K562 (cell line): ENCODE data around the gene TTC38. TPM values are rescaled to one million over a fixed set of nuclear protein-coding genes. Genes with fewer than 3 reads are reported as not detected.

Experiments
- CREB3 ChIP-seq: fragments of 450-650 bp; conservative IDR thresholded peaks from 2 replicates; pipeline ENCODE4 v1.6.1; 2016; ENCODE audit warnings: missing genetic modification characterization, low read depth, mild to moderate bottlenecking, missing compliant biosample characterization, moderate library complexity
- ILF3 ChIP-seq: fragments of 450-650 bp; IDR thresholded peaks from 2 replicates; pipeline ENCODE4 v1.6.1; 2018; ENCODE audit warnings: antibody characterized with exemption, mild to moderate bottlenecking, moderate library complexity, borderline replicate concordance
- NCOR1 ChIP-seq: fragments of 450-650 bp; IDR thresholded peaks from 2 replicates; pipeline ENCODE4 v1.6.1; 2016; ENCODE audit warnings: mild to moderate bottlenecking, moderate library complexity
- NR3C1 ChIP-seq: sonication (generic); formaldehyde crosslinking; IDR thresholded peaks from 2 replicates; pipeline ENCODE4 v1.8.1; 2022; ENCODE audit warnings: missing genetic modification reagents
- RBBP5 ChIP-seq: fragments of 200-600 bp; sonication (generic); IDR thresholded peaks from 2 replicates; pipeline ENCODE4 v1.6.1; 2012; ENCODE audit warnings: borderline replicate concordance, mild to moderate bottlenecking, low read length, control low read depth, inconsistent platforms; ENCODE audit not compliant: insufficient read depth, poor library complexity, severe bottlenecking
- TCF3 ChIP-seq: sonication (generic); formaldehyde crosslinking; IDR thresholded peaks from 2 replicates; pipeline ENCODE4 v1.4.0; 2020; ENCODE audit warnings: mild to moderate bottlenecking, missing genetic modification reagents
- TEAD4 ChIP-seq, 2 experiments: sonication (generic) in 1 of 2; formaldehyde crosslinking in 1 of 2; IDR thresholded peaks; 2 replicates each; pipeline versions ENCODE4 v1.6.1 to v1.8.0; 2012 to 2022; ENCODE audit warnings: borderline replicate concordance in 1 of 2, inconsistent platforms in 1 of 2, low read length in 1 of 2, mild to moderate bottlenecking in 1 of 2, missing genetic modification reagents in 1 of 2
- polyA plus RNA-seq, 8 experiments: library from polyadenylated mRNA; depleted of rRNA in 4 of 8; stranded (reverse) in 5 of 8; unstranded in 3 of 8; fragments of >200 nt; fragmentation: Nextera tagmentation in 2 of 8; fragmentation: Illumina TruSeq in 1 of 8; extraction: Ambion mirVana in 2 of 8; extraction: Trizol in 1 of 8; gene quantifications; 2 replicates each; pipeline versions ENCODE4 v1.2.1 to v1.2.3, GENCODE V29; 2011 to 2014; ENCODE audit warnings: inconsistent platforms in 1 of 8, missing spikeins in 1 of 8
- total RNA-seq, 7 experiments: library from RNA; depleted of rRNA in 6 of 7; stranded (reverse); fragments of >200 nt in 6 of 7; fragmentation: Illumina TruSeq in 2 of 7; extraction: Trizol in 2 of 7; gene quantifications; 2 replicates each; pipeline versions ENCODE4 v1.2.1 to v1.2.3, GENCODE V29; 2011 to 2021; ENCODE audit warnings: low replicate concordance in 1 of 7
- TF ChIP-seq, protein P1 (sequence below): fragments of 450-650 bp; IDR thresholded peaks from 2 replicates; pipeline ENCODE4 v1.6.1; 2017; ENCODE audit warnings: antibody characterized with exemption, mild to moderate bottlenecking
- TF ChIP-seq, protein P2 (sequence below): fragments of 250-450 bp; sonication (Bioruptor Pico); IDR thresholded peaks from 2 replicates; pipeline ENCODE4 v1.9.0; 2021; ENCODE audit warnings: mild to moderate bottlenecking
- TF ChIP-seq, protein P3 (sequence below): sonication (generic); formaldehyde crosslinking; IDR thresholded peaks from 2 replicates; pipeline ENCODE4 v1.8.1; 2022; ENCODE audit warnings: missing genetic modification reagents

The TTC38 gene
- total and polyA plus RNA-seq, 9 of the 15 experiments (the other 6 are each of a cell fraction or from before 2014, with no cell fraction given): 0.84 to 28.4 (median 18.1) TPM

DNA sequence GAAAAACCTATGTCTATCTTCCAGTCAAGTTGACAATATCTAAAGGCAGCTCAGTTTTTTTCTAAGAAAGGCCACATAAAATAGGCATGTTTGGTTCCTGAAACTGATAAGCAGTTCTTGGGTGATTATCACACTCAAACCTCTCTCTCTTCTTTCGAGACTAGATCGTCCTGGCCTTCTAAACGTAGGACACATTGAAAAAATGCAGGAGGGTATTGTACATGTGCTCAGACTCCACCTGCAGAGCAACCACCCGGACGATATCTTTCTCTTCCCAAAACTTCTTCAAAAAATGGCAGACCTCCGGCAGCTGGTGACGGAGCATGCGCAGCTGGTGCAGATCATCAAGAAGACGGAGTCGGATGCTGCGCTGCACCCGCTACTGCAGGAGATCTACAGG lies 32.8 kb upstream of the TTC38 start (continued):
- TF ChIP-seq, protein P1, sequence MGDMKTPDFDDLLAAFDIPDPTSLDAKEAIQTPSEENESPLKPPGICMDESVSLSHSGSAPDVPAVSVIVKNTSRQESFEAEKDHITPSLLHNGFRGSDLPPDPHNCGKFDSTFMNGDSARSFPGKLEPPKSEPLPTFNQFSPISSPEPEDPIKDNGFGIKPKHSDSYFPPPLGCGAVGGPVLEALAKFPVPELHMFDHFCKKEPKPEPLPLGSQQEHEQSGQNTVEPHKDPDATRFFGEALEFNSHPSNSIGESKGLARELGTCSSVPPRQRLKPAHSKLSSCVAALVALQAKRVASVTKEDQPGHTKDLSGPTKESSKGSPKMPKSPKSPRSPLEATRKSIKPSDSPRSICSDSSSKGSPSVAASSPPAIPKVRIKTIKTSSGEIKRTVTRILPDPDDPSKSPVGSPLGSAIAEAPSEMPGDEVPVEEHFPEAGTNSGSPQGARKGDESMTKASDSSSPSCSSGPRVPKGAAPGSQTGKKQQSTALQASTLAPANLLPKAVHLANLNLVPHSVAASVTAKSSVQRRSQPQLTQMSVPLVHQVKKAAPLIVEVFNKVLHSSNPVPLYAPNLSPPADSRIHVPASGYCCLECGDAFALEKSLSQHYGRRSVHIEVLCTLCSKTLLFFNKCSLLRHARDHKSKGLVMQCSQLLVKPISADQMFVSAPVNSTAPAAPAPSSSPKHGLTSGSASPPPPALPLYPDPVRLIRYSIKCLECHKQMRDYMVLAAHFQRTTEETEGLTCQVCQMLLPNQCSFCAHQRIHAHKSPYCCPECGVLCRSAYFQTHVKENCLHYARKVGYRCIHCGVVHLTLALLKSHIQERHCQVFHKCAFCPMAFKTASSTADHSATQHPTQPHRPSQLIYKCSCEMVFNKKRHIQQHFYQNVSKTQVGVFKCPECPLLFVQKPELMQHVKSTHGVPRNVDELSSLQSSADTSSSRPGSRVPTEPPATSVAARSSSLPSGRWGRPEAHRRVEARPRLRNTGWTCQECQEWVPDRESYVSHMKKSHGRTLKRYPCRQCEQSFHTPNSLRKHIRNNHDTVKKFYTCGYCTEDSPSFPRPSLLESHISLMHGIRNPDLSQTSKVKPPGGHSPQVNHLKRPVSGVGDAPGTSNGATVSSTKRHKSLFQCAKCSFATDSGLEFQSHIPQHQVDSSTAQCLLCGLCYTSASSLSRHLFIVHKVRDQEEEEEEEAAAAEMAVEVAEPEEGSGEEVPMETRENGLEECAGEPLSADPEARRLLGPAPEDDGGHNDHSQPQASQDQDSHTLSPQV: peak; percentile 81
- no peak for TF ChIP-seq ILF3
- no peak for TF ChIP-seq NR3C1 (CRISPR knock-in tag)
- peak; percentile 60 for TF ChIP-seq NCOR1
- no peak for TF ChIP-seq CREB3 (tag)
- TF ChIP-seq, protein P2, sequence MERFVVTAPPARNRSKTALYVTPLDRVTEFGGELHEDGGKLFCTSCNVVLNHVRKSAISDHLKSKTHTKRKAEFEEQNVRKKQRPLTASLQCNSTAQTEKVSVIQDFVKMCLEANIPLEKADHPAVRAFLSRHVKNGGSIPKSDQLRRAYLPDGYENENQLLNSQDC (CRISPR knock-in tag): no peak
- TF ChIP-seq, protein P3, sequence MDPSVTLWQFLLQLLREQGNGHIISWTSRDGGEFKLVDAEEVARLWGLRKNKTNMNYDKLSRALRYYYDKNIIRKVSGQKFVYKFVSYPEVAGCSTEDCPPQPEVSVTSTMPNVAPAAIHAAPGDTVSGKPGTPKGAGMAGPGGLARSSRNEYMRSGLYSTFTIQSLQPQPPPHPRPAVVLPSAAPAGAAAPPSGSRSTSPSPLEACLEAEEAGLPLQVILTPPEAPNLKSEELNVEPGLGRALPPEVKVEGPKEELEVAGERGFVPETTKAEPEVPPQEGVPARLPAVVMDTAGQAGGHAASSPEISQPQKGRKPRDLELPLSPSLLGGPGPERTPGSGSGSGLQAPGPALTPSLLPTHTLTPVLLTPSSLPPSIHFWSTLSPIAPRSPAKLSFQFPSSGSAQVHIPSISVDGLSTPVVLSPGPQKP (CRISPR knock-in tag): no peak
- peak; percentile 46; the same call in 1 of the 2 replicates for TF ChIP-seq TEAD4 (IDR thresholded peaks at IDR 0.05; ENCODE audit: low read length)
- no peak for TF ChIP-seq TEAD4 (CRISPR knock-in tag; IDR thresholded peaks at IDR 0.05; ENCODE audit: borderline replicate concordance)
- TF ChIP-seq RBBP5: no peak
- TF ChIP-seq TCF3 (CRISPR knock-in tag): peak; percentile 65
